Upper lobe of left lung (tissue), 4 donors: Measurements from ENCODE around the gene DNAAF8.

Experiments
- POLR2AphosphoS5 ChIP-seq, 2 donors: sonication (generic); formaldehyde crosslinking; IDR thresholded peaks; one replicate each; pipeline ENCODE4 v1.5.1; 2017; ENCODE audit warnings: antibody characterized with exemption in 2 of 2
- TF ChIP-seq, protein P1 (sequence below), 6 experiments: fragments of 450-650 bp in 4 of 6; fragments of 200-600 bp in 2 of 6; sonication (generic) in 2 of 6; IDR thresholded peaks; one replicate each; pipeline ENCODE4 v1.5.1; 2016 to 2019; ENCODE audit warnings: antibody characterized with exemption in 6 of 6

DNA sequence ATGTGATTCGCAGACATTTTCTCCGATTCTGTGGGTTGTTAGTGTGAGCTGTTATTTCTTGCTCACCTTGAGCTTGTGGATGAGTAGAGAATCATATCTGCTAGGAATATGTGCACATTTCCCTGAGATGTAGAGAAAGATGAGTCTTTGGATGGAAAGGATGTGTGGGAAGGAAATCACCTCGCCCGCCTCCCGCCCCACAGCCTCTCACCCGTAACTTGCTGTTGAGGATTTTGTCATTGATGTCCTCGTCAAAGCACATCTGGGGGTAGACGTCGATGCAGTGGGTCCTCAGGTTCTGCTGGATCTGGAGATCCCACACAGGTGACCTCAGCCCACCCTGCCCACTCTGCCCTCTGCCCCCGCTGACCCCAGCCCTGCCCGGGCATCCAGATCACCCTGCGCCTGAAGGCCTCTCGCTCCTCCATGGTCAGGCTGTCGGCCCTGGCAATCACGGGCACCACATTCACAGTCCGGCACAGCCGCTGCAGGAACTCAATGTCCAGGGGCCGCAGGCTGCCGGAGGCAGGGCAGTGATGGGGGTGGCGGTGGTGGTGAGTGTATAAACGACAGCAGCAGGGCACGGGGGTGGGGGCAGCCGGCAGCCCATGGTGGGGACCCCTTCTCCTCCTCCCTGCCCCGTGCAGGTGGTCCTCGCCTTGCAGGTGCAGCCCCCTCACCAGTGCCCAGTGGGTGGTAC, 49.1 kb downstream of the DNAAF8 start:
- TF ChIP-seq, protein P1, sequence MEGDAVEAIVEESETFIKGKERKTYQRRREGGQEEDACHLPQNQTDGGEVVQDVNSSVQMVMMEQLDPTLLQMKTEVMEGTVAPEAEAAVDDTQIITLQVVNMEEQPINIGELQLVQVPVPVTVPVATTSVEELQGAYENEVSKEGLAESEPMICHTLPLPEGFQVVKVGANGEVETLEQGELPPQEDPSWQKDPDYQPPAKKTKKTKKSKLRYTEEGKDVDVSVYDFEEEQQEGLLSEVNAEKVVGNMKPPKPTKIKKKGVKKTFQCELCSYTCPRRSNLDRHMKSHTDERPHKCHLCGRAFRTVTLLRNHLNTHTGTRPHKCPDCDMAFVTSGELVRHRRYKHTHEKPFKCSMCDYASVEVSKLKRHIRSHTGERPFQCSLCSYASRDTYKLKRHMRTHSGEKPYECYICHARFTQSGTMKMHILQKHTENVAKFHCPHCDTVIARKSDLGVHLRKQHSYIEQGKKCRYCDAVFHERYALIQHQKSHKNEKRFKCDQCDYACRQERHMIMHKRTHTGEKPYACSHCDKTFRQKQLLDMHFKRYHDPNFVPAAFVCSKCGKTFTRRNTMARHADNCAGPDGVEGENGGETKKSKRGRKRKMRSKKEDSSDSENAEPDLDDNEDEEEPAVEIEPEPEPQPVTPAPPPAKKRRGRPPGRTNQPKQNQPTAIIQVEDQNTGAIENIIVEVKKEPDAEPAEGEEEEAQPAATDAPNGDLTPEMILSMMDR (IDR thresholded peaks at IDR 0.05) = no peak
- no peak for TF ChIP-seq POLR2AphosphoS5 (IDR thresholded peaks at IDR 0.05)
